CD4-positive, alpha-beta T cell treated with Interleukin-2 at 100 ng/mL for 4 hours (primary cell): Measurements from ENCODE around the gene DPP6.

ENCODE experiments used
- DNase-seq: peaks from one replicate; pipeline ENCODE4 v3.0.0-alpha.2; 2020; ENCODE audit warnings: low spot score

The DPP6 gene

GRCh38 chr7:154338701-154339506, 286.7 kb downstream of the DPP6 start:
- no peak for DNase-seq

GRCh38 chr7:154342971-154343633, 290.9 kb downstream of the DPP6 start:
- DNase-seq = no peak

- no peak for DNase-seq
Observed at GRCh38 chr7:154343778-154344412, 291.7 kb downstream of the DPP6 start.

- no peak for DNase-seq
Observed at GRCh38 chr7:154345093-154345492, 292.9 kb downstream of the DPP6 start.

GRCh38 chr7:154347700-154348266, 295.6 kb downstream of the DPP6 start:
- DNase-seq = no peak

GRCh38 chr7:154350892-154351291, 298.7 kb downstream of the DPP6 start:
- no peak for DNase-seq

GRCh38 chr7:154353355-154353767, 301.2 kb downstream of the DPP6 start:
- no peak for DNase-seq

- DNase-seq = no peak
Observed at GRCh38 chr7:154364170-154364569, 312.0 kb downstream of the DPP6 start.

- no peak for DNase-seq
Observed at GRCh38 chr7:154371424-154371823, 319.2 kb downstream of the DPP6 start.

- DNase-seq = no peak
Observed at GRCh38 chr7:154372011-154372601, 319.9 kb downstream of the DPP6 start.

GRCh38 chr7:154373956-154374355, 321.8 kb downstream of the DPP6 start:
- no peak for DNase-seq

GRCh38 chr7:154375956-154376355, 323.8 kb downstream of the DPP6 start:
- no peak for DNase-seq

- no peak for DNase-seq
Observed at GRCh38 chr7:154380771-154381170, 328.6 kb downstream of the DPP6 start.

GRCh38 chr7:154383045-154383444, 330.8 kb downstream of the DPP6 start:
- DNase-seq = no peak

GRCh38 chr7:154385214-154385613, 333.0 kb downstream of the DPP6 start:
- DNase-seq = no peak

- DNase-seq = no peak
Observed at GRCh38 chr7:154387252-154387651, 335.1 kb downstream of the DPP6 start.

- no peak for DNase-seq
Observed at GRCh38 chr7:154388412-154388811, 336.2 kb downstream of the DPP6 start.

- no peak for DNase-seq
Observed at GRCh38 chr7:154388999-154389398, 336.8 kb downstream of the DPP6 start.

GRCh38 chr7:154390961-154391360, 338.8 kb downstream of the DPP6 start:
- no peak for DNase-seq

GRCh38 chr7:154394804-154395203, 342.6 kb downstream of the DPP6 start:
- no peak for DNase-seq

- DNase-seq = no peak
Observed at GRCh38 chr7:154406312-154406711, 354.1 kb downstream of the DPP6 start.

GRCh38 chr7:154409703-154410311, 357.6 kb downstream of the DPP6 start:
- no peak for DNase-seq
